Kidney (tissue), 14 donors: ENCODE data around the gene ATP5F1D. TPM values are rescaled to one million over a fixed set of nuclear protein-coding genes. Genes with fewer than 3 reads are reported as not detected.

Experiments
- DNase-seq, 5 donors: peaks; one replicate each; pipeline ENCODE4 v3.0.0-alpha.2; 2013 to 2020
- FAIRE-seq: peaks from 2 replicates; lab custom pipeline; 2012; peaks lifted over from hg19 to GRCh38; lab: Jason Lieb, UNC
- H3K27ac ChIP-seq, 2 donors: one replicate each; pipeline ENCODE4 v1.7.0; 2013; ENCODE audit warnings: low read depth in 2 of 2, low read length in 2 of 2, inconsistent platforms in 1 of 2
- H3K27me3 ChIP-seq: one replicate; pipeline ENCODE4 v1.7.1; 2013; ENCODE audit warnings: low read length, inconsistent platforms; ENCODE audit not compliant: control insufficient read depth, insufficient read depth
- H3K36me3 ChIP-seq, 3 donors: one replicate each; pipeline versions ENCODE4 v1.7.0 to v1.7.1; 2013; ENCODE audit warnings: low read length in 3 of 3, control low read depth in 1 of 3, inconsistent platforms in 1 of 3; ENCODE audit not compliant: insufficient read depth in 3 of 3, control insufficient read depth in 2 of 3
- H3K4me1 ChIP-seq, 3 donors: one replicate each; pipeline versions ENCODE4 v1.7.0 to v1.7.1; 2013; ENCODE audit warnings: low read length in 3 of 3, inconsistent platforms in 1 of 3, low read depth in 1 of 3; ENCODE audit not compliant: control insufficient read depth in 2 of 3, insufficient read depth in 2 of 3
- H3K4me3 ChIP-seq, 3 donors: one replicate each; pipeline versions ENCODE4 v1.7.0 to v1.8.1; 2013; ENCODE audit warnings: low read length in 3 of 3, control low read depth in 1 of 3, inconsistent platforms in 1 of 3
- H3K9ac ChIP-seq, 3 donors: one replicate each; pipeline versions ENCODE4 v1.7.0 to v1.7.1; 2013; ENCODE audit warnings: low read length in 3 of 3, control low read depth in 1 of 3, inconsistent platforms in 1 of 3
- H3K9me3 ChIP-seq, 3 donors: one replicate each; pipeline versions ENCODE4 v1.7.0 to v1.7.1; 2013; ENCODE audit warnings: low read length in 3 of 3, control low read depth in 1 of 3, inconsistent platforms in 1 of 3; ENCODE audit not compliant: control insufficient read depth in 2 of 3, insufficient read depth in 1 of 3
- CTCF ChIP-seq: IDR thresholded peaks from 3 replicates; pipeline ENCODE4 v1.5.1; 2012; ENCODE audit warnings: mild to moderate bottlenecking, moderate library complexity, borderline replicate concordance; ENCODE audit not compliant: insufficient read depth; ENCODE audit errors: extremely low read depth
- intact Hi-C: fragments of 100-400 bp; cut with DNase I; formaldehyde crosslinking; loops from one replicate; pipeline ENCODE4 v1.11.1; 2022
- polyA plus RNA-seq: library from polyadenylated mRNA; stranded (reverse); fragments of 350-450 nt; fragmentation: Illumina TruSeq; extraction: RNeasy Lipid Tissue Mini Kit (QIAGEN cat#74804); gene quantifications from one replicate; pipeline ENCODE4 v1.2.3, GENCODE V29; 2014; ENCODE audit warnings: low read depth, low replicate concordance; ENCODE audit not compliant: insufficient read depth
- total RNA-seq: library from RNA; stranded (reverse); fragmentation: NEBNext Ultra II Directional; extraction: Animal tissue kit (Norgen Biotek cat#: 25700); gene quantifications from one replicate; pipeline ENCODE4 v1.2.1, GENCODE V29; 2021
- donor health status: control.
- donor health status: control.
- donor health status: control.
- donor health status: control.
- donor health status: control.
- donor health status: DM: yes; HTN: yes; CAD: no.
- donor health status: Normal renal cell carcinoma (clear cell type).

Gene ATP5F1D
- total and polyA plus RNA-seq, 2 donors from 2014 or later = 183 to 641 TPM

GRCh38 chr19:1252221-1252820, 10.8 kb downstream of the ATP5F1D start:
- Histone ChIP-seq H3K27me3 (no peaks in the 10 kb centered on the region), H3K9ac (peak overlapping the region in 1 of 3 donors; percentile 88), H3K4me1 (peaks cover 0 to 38% (median 11%) of the 10 kb centered on the region in 3 donors), H3K27ac (peak overlapping the region; percentile 97), H3K36me3 (peaks cover 5 to 34% (median 17%) of the 10 kb centered on the region in 3 donors), H3K4me3 (peak overlapping the region in 1 of 3 donors; percentile 69), H3K9me3 (no peaks in the 10 kb centered on the region)
- TF ChIP-seq CTCF = no peak
- peak; percentile 55 to 98 (median 80) for DNase-seq
- no peak for FAIRE-seq
- intact Hi-C loops = no loop called here

GRCh38 chr19:1252821-1253513, 11.4 kb downstream of the ATP5F1D start:
- peak; percentile 9 for TF ChIP-seq CTCF
- H3K36me3 ChIP-seq = peaks cover 5 to 34% (median 17%) of the 10 kb centered on the region in 3 donors
- no peak for FAIRE-seq
- intact Hi-C loops = no loop called here
- DNase-seq = peak in 4 of 5 donors; percentile 61 to 99 (median 78)
- H3K4me3 ChIP-seq = peak overlapping the region in 1 of 3 donors; percentile 69
- no peaks in the 10 kb centered on the region for H3K27me3 ChIP-seq
- peaks cover 0 to 39% (median 6%) of the 10 kb centered on the region in 3 donors for H3K4me1 ChIP-seq
- H3K9ac ChIP-seq = peak overlapping the region in 1 of 3 donors; percentile 88
- peak overlapping the region; percentile 97 for H3K27ac ChIP-seq
- H3K9me3 ChIP-seq = no peaks in the 10 kb centered on the region

- FAIRE-seq (no peak), DNase-seq (peak in 2 of 5 donors; percentile 69 to 90)
- TF ChIP-seq CTCF = no peak
- H3K27me3 ChIP-seq = no peaks in the 10 kb centered on the region
- H3K4me3 ChIP-seq = peak overlapping the region in 1 of 3 donors; percentile 54
- peaks cover 5 to 34% (median 17%) of the 10 kb centered on the region in 3 donors for H3K36me3 ChIP-seq
- intact Hi-C loops = no loop called here
- H3K9ac ChIP-seq = peak overlapping the region in 1 of 3 donors; percentile 73
- H3K27ac ChIP-seq = peak overlapping the region; percentile 97
- no peaks in the 10 kb centered on the region for H3K9me3 ChIP-seq
- peaks cover 0 to 45% (median 6%) of the 10 kb centered on the region in 3 donors for H3K4me1 ChIP-seq
Observed at GRCh38 chr19:1253514-1254080, 12.0 kb downstream of the ATP5F1D start.
